LHCN-M2 (cell line): ENCODE measurements around the gene PSPN. TPM values are rescaled to one million over a fixed set of nuclear protein-coding genes. Genes with fewer than 3 reads are reported as not detected.
"Not testable (repeated sequence)": the region's sequence is repeated elsewhere in the genome, so short reads cannot be mapped to it uniquely, and the experiment has no call there.

Experiments
- DNase-seq: peaks from one replicate; pipeline ENCODE4 v3.0.0-alpha.2; 2012; ENCODE audit warnings: low read depth
- total RNA-seq: library from RNA; depleted of rRNA; stranded (reverse); fragments of >200 nt; gene quantifications from 2 replicates; pipeline ENCODE4 v1.2.3, GENCODE V29; 2014

Gene PSPN
- total RNA-seq, 1 experiment from 2014 or later, result 0.69 TPM

DNA sequence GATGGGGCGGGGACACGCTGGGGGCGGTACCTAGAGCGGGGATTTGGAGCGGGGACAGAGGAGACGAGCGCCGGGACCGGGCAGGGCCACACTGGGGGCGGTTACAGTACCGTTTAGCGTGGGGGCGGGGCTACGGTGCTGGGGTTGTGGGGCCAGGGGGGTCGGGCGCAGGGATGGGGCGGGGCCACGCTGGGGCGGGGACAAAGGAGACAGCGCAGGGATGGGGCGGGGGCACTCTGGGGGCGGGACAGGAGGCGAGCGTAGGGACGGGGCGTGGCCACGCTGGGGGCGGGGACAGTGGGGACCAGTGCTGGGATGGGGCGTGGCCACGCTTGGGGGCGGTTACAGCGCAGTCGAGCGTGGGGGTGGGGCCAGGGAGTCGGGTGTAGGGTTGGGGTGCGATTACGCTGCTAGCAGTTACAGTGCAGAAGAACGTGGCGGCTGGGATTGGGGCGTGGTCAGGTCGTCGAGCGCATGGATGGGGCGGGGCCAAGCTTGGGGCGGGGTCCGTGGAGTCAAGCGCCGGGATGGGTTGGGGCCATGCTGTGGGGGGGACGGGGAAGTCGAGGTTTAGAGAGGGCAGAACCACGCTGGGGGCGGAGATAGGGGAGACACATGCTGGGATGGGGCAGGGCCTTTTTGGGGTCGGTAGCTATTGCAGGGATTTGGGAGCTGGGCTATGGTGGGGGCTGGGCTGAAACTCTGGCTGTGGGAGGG, 2.5 kb downstream of the PSPN start:
- DNase-seq, result peak; percentile 95

DNA sequence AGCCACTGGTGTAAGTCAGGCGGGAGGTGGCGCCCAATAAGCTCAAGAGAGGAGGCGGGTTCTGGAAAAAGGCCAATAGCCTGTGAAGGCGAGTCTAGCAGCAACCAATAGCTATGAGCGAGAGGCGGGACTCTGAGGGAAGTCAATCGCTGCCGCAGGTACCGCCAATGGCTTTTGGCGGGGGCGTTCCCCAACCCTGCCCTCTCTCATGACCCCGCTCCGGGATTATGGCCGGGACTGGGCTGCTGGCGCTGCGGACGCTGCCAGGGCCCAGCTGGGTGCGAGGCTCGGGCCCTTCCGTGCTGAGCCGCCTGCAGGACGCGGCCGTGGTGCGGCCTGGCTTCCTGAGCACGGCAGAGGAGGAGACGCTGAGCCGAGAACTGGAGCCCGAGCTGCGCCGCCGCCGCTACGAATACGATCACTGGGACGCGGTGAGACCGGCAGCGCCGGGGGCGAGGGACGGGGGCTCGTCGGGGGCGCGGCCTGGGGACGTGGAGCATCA, 3.1 kb downstream of the PSPN start, which contains the start of gene ALKBH7:
Gene ALKBH7, plus strand, starts transcription at position 201 of the 502 bp plus-strand sequence. Its CDS starts 27 bp downstream, at position 228.
- DNase-seq, result peak; percentile 100

DNA sequence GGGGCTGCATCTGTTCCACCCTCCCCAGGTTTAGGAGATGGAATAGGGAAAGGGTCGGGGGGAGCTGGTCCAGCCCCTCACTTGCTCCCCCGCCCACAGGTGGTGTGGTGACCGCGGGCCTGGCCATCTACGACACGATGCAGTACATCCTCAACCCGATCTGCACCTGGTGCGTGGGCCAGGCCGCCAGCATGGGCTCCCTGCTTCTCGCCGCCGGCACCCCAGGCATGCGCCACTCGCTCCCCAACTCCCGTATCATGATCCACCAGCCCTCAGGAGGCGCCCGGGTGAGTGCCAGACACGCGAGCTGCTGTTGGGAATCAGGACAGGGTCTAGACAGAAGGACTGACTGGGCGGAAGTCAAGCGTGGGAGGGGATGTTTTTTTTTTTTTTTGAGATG, 11.4 kb downstream of the PSPN start:
- no peak for DNase-seq

DNA sequence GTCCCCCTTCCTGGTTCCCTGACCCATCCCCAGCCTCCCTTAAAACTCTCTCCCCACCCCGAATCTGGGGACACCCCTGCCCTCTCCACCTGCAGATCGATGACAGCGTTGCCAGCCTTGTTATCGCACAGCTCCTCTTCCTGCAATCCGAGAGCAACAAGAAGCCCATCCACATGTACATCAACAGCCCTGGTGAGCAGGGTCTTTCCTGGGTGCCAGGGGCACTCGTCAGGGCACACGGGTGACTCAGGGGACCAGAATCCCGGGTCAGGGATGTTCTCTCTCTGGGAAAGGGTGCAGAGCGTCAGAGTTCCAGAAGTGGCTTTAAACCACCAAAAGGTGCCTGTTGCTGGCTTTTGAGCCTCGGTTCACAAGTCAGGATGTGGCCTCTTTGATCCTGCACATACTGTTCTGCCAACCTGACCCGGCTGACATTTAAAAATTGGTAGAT, 13.4 kb downstream of the PSPN start:
- peak; percentile 10 for DNase-seq

DNA sequence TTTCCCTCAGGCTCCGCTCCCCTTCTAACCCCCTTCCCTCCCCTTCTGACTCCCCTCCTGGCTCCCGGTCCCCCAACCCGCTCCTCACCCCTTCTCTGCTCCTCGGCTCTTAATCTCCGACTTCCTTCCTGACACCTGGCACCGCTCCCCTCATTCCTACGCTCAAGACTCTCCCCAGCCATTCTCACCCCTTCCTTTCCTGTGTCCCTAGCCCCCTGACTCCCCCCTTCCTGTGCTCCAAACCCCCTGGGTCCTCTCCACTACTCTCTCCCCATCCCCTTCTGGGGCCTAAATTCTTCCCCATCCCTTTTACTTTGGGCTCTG, 13.7 kb downstream of the PSPN start:
- peak; percentile 10 for DNase-seq

DNA sequence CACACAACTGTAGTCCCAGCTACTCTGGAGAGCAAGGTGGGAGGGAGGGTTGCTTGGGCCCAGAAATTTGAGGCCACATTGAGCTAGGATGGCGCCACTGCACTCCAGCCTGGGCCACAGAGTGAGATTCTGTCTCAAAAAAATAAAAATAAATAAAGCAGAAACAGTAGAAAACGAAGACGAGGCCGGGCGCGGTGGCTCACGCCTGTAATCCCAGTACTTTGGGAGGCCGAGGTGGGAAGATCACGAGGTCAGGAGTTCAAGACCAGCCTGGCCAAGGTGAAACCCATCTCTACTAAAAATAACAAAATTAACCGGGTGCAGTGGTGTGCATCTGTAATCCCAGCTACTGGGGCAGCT, 14.9 kb downstream of the PSPN start:
- not testable (repeated sequence) for DNase-seq

DNA sequence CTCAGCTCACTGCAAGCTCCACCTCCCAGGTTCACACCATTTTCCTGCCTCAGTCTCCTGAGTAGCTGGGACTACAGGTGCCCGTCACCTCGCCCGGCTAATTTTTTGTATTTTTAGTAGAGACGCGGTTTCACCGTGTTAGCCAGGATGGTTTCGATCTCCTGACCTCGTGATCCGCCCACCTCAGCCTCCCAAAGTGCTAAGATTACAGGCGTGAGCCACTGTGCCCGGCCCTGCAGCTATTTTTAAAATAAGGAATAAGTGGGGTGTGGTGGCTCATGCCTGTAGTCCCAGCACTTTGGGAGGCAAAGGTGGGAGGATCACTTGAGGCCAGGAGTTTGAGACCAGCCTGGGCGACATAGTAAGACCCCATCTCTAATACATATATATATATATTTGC, 15.3 kb downstream of the PSPN start:
- DNase-seq, result not testable (repeated sequence)

DNA sequence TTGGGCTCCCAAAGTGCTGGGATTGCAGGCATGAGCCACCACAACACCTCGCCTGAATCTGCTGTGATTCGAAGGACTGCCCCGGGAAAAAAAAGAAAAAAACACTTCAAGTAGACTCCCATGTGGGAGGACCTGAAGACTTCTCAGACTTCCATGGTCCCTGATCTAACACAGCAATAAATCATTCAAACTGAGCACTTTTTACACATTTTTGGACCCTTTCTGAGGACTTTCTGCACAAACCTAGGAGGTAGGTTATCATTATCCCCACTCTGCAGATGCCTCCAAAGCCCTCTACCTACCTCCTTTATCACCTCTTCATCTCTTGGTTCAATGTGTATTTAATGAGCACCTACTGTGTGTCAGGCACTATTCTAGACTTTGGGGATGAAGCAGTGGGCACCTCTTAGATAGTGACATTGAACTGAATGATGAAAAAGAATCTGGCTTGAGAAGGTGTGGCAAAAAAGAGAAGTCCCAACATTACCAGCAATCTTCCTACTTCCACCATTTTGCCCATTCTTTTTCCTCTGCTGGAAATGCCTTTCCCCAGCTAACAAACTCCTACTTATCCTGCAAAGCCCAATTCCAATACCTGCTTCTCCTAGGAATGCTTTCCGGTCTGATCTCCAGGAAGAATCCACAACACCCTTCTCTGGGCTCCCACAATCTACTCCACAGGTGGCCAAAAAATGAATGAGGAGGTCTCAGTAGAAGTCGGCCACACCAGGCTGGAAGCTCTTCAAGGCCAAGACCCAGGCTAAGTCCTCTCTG, 16.0 kb downstream of the PSPN start:
- DNase-seq, result no peak

DNA sequence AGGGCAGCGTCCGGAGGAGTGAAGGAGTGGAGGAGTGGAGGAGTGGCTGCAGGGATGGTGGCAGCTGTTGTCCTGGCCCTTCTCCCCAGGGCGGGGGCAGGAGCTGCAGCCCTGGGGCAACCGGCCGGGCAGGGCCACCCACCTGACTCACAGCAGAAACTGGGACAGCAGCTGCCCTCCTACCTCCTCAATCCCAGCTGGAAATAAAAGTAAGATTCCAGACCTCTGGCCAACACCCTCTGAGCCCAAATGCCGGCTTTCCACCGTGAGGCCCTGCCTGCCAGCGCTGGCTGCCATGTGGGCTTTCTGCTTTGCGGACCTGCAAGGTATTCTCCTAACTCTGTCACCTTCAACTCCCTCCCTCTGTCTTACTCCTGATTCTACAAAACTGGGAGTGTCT, 17.7 kb downstream of the PSPN start:
- DNase-seq, result peak; percentile 63

DNA sequence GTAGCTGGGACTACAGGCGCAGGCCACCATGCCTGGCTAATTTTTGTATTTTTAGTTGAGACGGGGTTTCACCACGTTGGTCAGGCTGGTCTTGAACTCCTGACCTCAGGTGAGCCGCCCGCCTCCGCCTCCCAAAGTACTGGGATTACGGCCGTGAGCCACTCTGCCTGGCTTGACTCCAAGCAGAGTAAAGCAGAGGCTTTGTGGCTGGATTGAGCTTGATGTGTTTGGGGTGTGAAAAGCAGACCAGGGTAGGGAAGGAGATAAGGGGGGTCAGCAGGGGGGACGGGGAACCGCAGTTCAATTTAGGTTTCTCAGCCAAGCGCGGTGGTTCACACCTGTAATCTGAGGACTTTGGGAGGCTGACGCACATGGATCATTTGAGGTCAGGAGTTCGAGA, 18.6 kb downstream of the PSPN start:
- DNase-seq, result no peak

DNA sequence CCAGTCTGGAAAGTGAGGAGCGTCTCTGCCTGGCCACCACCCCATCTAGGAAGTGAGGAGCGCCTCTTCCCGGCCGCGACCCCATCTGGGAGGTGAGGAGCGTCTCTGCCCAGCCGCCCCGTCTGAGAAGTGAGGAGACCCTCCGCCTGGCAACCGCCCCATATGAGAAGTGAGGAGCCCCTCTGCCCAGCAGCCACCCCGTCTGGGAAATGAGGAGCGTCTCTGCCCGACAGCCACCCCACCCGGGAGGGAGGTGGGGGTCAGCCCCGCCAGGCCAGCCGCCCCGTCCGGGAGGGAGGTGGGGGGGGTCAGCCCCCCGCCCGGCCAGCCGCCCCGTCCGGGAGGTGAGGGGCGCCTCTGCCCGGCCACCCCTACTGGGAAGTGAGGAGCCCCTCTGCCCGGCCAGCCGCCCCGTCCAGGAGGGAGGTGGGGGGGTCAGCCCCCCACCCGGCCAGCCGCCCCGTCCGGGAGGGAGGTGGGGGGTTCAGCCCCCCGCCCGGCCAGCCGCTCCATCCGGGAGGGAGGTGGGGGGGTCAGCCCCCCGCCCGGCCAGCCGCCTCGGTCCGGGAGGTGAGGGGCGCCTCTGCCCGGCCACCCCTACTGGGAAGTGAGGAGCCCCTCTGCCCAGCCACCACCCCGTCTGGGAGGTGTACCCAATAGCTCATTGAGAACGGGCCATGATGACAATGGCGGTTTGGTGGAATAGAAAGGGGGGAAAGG, 20.3 kb downstream of the PSPN start:
- DNase-seq, result not testable (repeated sequence)

DNA sequence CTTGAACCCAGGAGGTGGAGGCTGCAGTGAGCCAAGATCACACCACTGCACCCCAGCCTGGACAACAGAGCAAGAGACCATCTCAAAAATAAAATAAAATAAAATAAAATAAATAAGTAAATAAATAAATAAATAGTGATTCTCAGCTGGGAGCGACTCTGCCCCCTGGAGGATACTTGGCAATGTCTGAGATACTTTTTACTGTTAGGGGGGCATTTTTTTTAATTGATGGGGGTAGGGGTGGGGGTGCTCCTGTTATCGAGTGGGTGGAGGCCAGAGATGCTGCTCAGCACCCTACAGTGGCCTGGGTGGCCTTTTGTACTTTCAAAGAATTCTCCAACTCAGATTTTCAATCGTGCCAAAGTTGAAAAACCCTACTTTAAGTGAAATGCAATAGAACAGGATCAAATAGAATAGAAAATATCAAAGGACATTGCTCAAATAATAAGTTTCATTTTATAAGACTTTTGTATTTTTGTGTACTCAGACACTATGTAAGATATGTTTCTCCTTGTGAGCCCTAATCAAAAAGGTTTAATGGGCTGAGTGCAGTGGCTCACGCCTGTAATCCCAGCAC, 21.5 kb downstream of the PSPN start:
- peak; percentile 17 for DNase-seq

DNA sequence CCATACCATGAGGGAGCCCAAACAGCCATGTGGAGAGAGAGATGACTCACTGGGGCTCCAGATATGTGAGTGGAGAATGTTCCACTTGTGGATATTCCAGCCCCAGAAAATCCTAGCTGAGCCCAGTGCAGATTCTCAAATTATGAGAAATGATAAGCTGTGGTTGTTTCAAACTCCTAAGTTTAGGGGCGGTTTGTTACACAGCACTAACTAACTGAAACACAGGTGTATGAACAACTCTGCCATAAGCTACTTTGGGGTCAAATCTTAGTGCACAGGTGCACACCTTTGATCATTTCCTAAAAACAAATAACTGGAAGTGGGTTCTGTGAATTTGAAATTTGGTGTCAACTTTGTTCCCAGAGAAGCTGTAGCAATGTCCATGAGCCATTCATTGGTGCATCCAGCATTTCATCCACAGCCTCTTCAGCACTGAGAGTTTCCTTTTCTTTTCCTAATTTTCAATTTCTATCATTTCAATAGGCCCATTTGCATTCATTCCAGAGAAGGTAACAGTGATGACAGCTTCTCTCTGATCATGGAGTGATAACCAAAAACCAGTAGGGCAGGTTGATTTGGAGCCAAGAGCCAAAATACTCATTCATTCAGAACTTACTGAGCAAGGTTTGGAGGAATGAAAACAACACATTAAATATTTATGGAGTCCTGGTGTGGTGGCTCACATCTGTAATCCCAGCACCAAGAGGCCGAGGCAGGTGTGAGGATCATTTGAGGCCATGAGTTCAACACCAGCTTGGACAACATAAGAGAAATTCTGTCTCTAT, 23.2 kb downstream of the PSPN start:
- no peak for DNase-seq

DNA sequence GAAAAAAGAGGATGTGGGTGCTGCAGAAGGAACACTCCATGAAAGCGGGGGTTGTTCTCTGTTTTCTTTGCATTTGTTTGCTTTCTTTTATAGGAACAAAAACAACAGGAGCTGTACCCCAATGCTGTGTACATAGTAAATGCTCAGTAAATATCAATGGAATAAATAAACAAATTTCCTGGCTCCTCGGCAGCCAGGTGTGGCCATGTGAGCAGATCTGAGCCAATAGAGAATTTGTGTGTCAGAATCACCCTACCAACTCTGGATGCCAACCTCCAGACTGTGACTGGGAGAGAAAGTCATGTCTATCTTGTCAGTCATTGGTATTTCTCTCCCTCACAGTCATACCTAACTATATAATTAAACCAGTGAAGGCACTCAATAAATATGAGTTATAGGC, 25.0 kb downstream of the PSPN start:
- DNase-seq, result no peak

DNA sequence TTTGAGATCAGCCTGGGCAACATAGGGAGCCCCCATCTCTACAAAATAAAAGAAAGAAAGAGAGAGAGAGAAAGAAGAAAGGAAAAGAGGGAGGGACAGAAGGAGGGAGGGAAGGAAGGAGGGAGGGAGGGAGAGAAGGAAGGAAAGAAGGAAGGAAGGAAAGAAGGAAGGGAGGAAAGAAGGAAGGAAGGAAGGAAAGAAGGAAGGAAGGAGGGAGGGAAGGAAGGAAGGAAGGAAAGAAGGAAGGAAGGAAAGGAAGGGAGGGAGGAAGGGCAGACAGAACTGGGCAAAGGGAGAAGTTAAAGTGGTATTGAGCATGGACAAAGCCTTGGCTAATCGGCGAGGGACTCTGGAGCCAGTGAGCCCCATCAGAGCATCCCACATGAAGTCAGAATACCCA, 26.5 kb downstream of the PSPN start:
- not testable (repeated sequence) for DNase-seq

DNA sequence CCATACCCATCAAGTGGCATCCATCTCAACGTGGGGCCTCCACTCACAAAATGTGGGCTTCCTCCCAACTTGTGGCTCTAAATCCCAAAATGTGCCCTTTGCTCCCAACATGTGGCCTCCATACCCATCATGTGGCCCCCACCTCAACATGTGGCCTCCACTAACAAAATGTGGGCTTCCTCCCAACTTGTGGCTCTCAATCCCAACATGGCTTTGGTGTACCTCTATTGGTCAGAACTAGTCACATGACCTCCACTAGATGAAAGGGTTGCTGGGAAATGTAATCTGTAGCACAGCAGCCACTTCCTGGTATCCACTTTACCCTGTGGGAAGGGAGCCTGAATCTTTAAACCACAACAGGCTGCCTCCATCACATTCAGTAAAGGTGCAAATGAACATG, 32.3 kb downstream of the PSPN start:
- peak; percentile 12 for DNase-seq

DNA sequence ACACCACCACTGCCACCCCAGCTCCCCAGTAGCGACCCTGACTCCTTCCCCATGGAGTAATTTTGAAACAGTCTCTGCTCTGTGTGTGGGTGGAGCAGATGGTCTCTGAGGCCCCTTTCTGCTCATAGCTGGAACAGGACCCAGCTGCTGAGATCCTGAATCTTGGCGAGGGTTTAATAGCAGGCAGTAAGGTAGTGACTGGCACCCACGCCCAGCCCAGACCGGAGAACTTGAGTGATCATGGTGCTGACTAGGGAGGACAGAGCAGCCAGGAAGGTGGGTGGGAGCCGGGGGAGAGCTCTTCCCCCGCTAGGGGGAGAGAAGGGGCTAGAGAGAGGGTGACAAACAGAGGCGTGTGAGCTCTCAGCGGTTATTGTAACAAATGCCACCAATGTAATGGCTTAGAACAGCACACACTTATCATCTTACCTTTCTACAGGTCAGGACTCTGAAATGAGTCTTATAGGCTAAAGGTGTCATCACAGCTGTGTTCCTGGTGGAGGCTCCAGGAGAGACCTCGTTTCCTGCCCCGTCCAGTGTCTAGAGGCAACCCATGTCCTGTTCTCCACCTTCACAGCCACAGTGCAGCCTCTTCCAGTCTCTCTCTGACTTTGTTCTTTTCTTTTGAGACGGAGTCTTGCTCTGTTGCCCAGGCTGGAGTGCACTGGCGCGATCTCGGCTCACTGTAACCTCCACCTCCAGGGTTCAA, 35.1 kb downstream of the PSPN start:
- no peak for DNase-seq

DNA sequence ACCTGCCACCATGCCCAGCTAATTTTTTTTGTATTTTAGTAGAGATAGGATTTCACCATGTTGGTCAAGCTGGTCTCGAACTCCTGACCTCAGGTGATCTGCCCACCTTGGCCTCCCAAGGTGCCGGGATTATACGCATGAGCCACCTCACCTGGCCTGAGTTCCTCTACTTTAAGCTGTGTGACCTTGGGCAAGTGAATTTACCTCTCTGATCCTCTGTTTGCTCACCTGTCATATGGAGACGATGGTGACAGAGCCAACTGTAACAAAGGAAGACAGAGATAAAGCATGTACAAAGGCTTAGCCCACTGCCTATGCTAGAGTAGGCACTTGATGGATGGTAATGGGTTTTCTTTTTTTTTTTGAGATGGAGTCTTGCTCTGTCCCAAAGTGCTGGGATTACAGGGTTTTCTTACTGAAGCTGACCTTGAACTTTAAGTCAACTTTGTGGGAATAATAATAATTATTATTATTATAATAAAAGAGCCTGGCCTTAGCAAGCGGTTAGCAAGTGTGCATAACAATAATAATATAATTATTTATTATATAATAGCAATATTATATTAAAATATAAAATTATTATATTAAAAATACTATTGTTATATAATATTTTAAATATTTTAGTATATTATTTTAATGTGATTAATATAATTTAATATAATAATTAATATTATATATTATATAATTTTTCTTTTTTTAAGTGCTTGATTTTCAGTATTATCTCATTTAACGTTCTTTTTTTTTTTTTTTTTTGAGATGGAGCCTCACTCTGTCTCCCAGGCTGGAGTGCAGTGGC, 41.0 kb downstream of the PSPN start:
- DNase-seq, result no peak

DNA sequence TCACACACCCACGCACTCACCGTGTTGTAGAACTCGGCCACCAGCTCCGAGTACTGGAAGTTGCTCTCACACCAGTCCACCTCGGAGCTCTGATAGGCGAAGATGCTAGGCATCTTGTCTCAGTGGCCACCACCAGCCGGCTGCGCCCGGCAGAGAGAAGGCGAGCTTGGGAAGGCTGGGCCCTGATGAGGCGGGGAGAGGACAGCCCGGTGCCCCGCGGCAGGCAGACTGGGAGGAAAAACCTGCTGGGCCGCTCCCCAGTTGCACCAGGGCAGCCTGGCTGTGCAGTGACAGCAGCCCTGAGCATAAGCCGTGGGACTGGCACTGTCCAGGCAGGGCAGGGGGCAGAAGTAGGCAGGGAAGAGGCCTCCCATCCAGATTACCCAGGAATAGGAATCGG, 42.3 kb downstream of the PSPN start, which contains the start of gene ACER1:
Gene ACER1, minus strand, starts transcription at position 174 of the 400 bp plus-strand sequence. Its CDS starts 61 bp downstream, at position 113.
- no peak for DNase-seq
